Endodermal cell (in vitro differentiated cells): ENCODE results near the gene BAHCC1. TPM values are rescaled to one million over a fixed set of nuclear protein-coding genes. Genes with fewer than 3 reads are reported as not detected.

Experiments used
- DNase-seq: peaks from one replicate; pipeline ENCODE4 v3.0.0-alpha.2; 2017
- H3K27ac ChIP-seq: 2 replicates; pipeline ENCODE4 v1.5.1; 2013; ENCODE audit warnings: mild to moderate bottlenecking, low read depth, low read length, moderate library complexity
- H3K27me3 ChIP-seq: 2 replicates; pipeline ENCODE4 v1.6.1; 2013; ENCODE audit warnings: mild to moderate bottlenecking, low read length, moderate library complexity; ENCODE audit not compliant: insufficient read depth, control insufficient read depth, poor library complexity, severe bottlenecking
- H3K36me3 ChIP-seq: 2 replicates; pipeline ENCODE4 v1.7.0; 2013; ENCODE audit warnings: mild to moderate bottlenecking, low read length, moderate library complexity; ENCODE audit not compliant: control insufficient read depth, insufficient read depth
- H3K4me1 ChIP-seq: one replicate; pipeline ENCODE4 v1.7.0; 2013; ENCODE audit warnings: low read length; ENCODE audit not compliant: control insufficient read depth, insufficient read depth
- H3K4me3 ChIP-seq: 2 replicates; pipeline ENCODE4 v1.5.1; 2013; ENCODE audit warnings: mild to moderate bottlenecking, low read length, moderate library complexity
- H3K9ac ChIP-seq: 2 replicates; pipeline ENCODE4 v1.6.1; 2013; ENCODE audit warnings: mild to moderate bottlenecking, low read length, moderate library complexity; ENCODE audit not compliant: poor library complexity, severe bottlenecking; ENCODE audit errors: extremely low read depth
- H3K9me3 ChIP-seq: 2 replicates; pipeline ENCODE4 v1.6.1; 2013; ENCODE audit warnings: mild to moderate bottlenecking, low read length, moderate library complexity; ENCODE audit not compliant: control insufficient read depth
- H3K27ac Mint-ChIP-seq: 2 replicates; pipeline ENCODE4 v1.8.0; 2020; ENCODE audit warnings: mixed read lengths
- H3K27me3 Mint-ChIP-seq: 2 replicates; pipeline ENCODE4 v1.8.0; 2021; ENCODE audit warnings: mild to moderate bottlenecking, mixed read lengths; ENCODE audit not compliant: insufficient read depth
- H3K36me3 Mint-ChIP-seq: 2 replicates; pipeline ENCODE4 v1.8.0; 2020; ENCODE audit warnings: low read depth, mixed read lengths
- H3K4me1 Mint-ChIP-seq: 2 replicates; pipeline ENCODE4 v1.8.0; 2020; ENCODE audit warnings: mixed read lengths
- H3K4me3 Mint-ChIP-seq: 2 replicates; pipeline ENCODE4 v1.8.0; 2020; ENCODE audit warnings: mild to moderate bottlenecking, moderate library complexity, mixed read lengths
- H3K9me3 Mint-ChIP-seq: 2 replicates; pipeline ENCODE4 v1.8.0; 2020; ENCODE audit warnings: mild to moderate bottlenecking, mixed read lengths
- WGBS, 2 experiments: methylation state at CpG; one replicate each; pipeline versions ENCODE4 v1.1.5 to v1.1.7; 2013; ENCODE audit warnings: missing lambda C conversion rate in 2 of 2, mixed read lengths in 1 of 2; ENCODE audit not compliant: insufficient coverage in 1 of 2, insufficient read length in 1 of 2; 5-methylcytosine and 5-hydroxymethylcytosine counted together
- total RNA-seq, 2 donors: library from RNA; stranded (reverse); fragmentation: NEBNext Ultra II Directional in 1 of 2; extraction: Animal tissue kit (Norgen Biotek cat#: 25700) in 1 of 2; gene quantifications; 2 replicates in 1 of 2; 3 replicates in 1 of 2; pipeline ENCODE4 v1.2.1, GENCODE V29; 2021
- TF ChIP-seq, protein P1 (sequence below): fragments of 200-600 bp; sonication (generic); conservative IDR thresholded peaks from 2 replicates; pipeline ENCODE4 v1.5.0; 2021; ENCODE audit warnings: antibody characterized with exemption, mild to moderate bottlenecking

Gene BAHCC1
- total RNA-seq, 2 donors from 2014 or later: 63.9 to 78.1 TPM

GRCh38 chr17:81483862-81484194 is 88.6 kb downstream of the BAHCC1 start:
- no peaks in the 10 kb centered on the region for H3K9me3 ChIP-seq
- no peak overlapping the region for H3K27ac ChIP-seq
- peaks cover 10% of the 10 kb centered on the region for H3K4me1 ChIP-seq
- no peaks in the 10 kb centered on the region for H3K36me3 ChIP-seq
- peak overlapping the region; percentile 64 for H3K4me3 ChIP-seq
- peaks cover 52% of the 10 kb centered on the region for H3K27me3 Mint-ChIP-seq
- 18 to 20% methylated on average over 20 to 32 of the region's 32 CpGs for WGBS, 2 experiments
- peak overlapping the region; percentile 57 for H3K9ac ChIP-seq
- H3K27ac Mint-ChIP-seq: no peak overlapping the region
- no peak for DNase-seq
- peaks cover 38% of the 10 kb centered on the region for H3K27me3 ChIP-seq
- H3K36me3 Mint-ChIP-seq: no peaks in the 10 kb centered on the region
- TF ChIP-seq, protein P1, sequence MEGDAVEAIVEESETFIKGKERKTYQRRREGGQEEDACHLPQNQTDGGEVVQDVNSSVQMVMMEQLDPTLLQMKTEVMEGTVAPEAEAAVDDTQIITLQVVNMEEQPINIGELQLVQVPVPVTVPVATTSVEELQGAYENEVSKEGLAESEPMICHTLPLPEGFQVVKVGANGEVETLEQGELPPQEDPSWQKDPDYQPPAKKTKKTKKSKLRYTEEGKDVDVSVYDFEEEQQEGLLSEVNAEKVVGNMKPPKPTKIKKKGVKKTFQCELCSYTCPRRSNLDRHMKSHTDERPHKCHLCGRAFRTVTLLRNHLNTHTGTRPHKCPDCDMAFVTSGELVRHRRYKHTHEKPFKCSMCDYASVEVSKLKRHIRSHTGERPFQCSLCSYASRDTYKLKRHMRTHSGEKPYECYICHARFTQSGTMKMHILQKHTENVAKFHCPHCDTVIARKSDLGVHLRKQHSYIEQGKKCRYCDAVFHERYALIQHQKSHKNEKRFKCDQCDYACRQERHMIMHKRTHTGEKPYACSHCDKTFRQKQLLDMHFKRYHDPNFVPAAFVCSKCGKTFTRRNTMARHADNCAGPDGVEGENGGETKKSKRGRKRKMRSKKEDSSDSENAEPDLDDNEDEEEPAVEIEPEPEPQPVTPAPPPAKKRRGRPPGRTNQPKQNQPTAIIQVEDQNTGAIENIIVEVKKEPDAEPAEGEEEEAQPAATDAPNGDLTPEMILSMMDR: no peak
- no peaks in the 10 kb centered on the region for H3K4me1 Mint-ChIP-seq
- H3K9me3 Mint-ChIP-seq: peaks cover 3% of the 10 kb centered on the region
- H3K4me3 Mint-ChIP-seq: peak overlapping the region; percentile 46

DNA sequence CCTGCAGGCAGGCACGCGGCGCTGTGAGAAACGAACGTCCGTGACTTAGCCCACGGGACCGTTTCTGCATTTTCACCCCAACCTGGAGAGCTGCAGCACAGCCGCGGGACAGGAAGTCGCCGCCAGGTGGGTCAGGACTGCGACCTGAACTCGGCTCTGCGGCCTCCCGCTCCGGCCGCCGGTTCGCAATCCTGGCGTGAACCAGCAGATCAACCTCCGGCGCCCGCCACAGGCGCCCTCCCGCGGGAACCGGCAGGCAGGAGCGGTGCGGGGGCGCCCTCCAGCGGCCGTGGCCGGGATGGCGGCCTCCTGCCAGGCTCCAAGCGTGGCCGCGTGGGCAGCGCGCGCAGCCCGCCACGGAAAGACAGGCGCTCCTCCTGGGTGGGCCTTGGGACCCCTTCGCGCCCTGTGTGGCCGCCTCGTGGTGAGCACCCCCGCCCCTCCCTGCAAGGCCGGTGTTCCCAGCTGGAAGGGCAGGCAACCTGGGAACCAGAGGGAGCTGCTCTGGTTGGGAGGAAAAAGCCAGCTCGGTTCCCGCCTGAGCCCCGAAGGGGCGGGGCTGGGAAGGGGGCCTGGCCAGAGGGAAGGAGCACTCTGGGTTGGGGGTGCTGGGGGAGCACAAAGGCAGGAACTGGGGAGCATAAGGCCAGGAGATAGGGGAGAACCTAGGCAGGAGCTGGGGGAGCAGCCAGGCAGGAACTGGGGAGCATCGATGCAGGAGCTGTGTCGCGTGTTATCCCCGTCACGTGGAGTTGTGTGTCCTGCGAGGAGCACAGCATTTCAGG is 89.1 kb downstream of the BAHCC1 start:
- H3K9ac ChIP-seq: peak overlapping the region; percentile 57
- H3K4me1 ChIP-seq: peaks cover 10% of the 10 kb centered on the region
- H3K36me3 ChIP-seq: no peaks in the 10 kb centered on the region
- Mint-ChIP-seq H3K27me3 (peaks cover 47% of the 10 kb centered on the region), H3K4me1 (peaks cover 1% of the 10 kb centered on the region), H3K27ac (no peak overlapping the region), H3K4me3 (peak overlapping the region; percentile 46), H3K9me3 (peaks cover 3% of the 10 kb centered on the region), H3K36me3 (no peaks in the 10 kb centered on the region)
- H3K27me3 ChIP-seq: peaks cover 38% of the 10 kb centered on the region
- DNase-seq: peak; percentile 99
- H3K4me3 ChIP-seq: peak overlapping the region; percentile 64
- 10 to 15% methylated on average over 38 to 60 of the region's 60 CpGs for WGBS, 2 experiments
- TF ChIP-seq, protein P1: peak; percentile 99
- H3K27ac ChIP-seq: no peak overlapping the region
- H3K9me3 ChIP-seq: no peaks in the 10 kb centered on the region

DNA sequence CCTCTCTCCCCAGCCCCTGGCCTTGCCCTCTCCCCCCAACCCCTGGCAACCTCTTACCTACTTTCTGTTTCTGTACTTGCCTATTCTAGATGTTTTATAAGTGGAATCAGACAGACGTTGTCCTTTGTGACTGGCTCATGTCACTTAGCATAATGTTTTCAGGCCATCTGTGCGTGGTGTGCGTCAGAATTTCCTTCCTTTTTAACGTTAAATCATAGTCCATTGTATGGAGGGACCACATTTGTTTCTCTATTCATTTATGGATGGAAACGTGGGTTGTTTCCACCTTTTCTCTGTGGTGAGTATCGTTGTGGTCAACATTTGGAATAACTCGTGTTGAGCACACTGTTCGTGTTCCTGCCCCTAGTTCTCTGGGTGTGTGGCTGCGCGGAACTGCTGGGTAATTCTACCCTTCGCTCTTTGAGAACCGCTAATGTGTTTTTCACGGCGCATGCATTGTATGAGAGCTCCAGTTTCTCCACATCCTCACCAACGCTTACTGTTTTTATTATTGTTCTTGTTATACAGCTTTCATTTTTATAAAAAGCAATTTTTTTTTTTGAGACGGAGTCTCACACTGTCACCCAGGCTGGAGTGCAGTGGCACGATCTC is 91.0 kb downstream of the BAHCC1 start:
- no peak for DNase-seq
- H3K4me3 Mint-ChIP-seq: no peak overlapping the region
- H3K4me1 Mint-ChIP-seq: peaks cover 6% of the 10 kb centered on the region
- no peaks in the 10 kb centered on the region for H3K9me3 ChIP-seq
- H3K4me1 ChIP-seq: peaks cover 10% of the 10 kb centered on the region
- H3K27me3 ChIP-seq: peaks cover 27% of the 10 kb centered on the region
- H3K9ac ChIP-seq: no peak overlapping the region
- H3K36me3 ChIP-seq: no peaks in the 10 kb centered on the region
- peaks cover 37% of the 10 kb centered on the region for H3K27me3 Mint-ChIP-seq
- no peak overlapping the region for H3K27ac Mint-ChIP-seq
- WGBS, 2 experiments: 89 to 92% methylated on average over 13 to 17 of the region's 17 CpGs
- H3K27ac ChIP-seq: no peak overlapping the region
- H3K9me3 Mint-ChIP-seq: peaks cover 3% of the 10 kb centered on the region
- no peaks in the 10 kb centered on the region for H3K36me3 Mint-ChIP-seq
- H3K4me3 ChIP-seq: no peak overlapping the region
- TF ChIP-seq, protein P1: no peak
